ENCODE measurements around the gene MEOX2.
A peak's percentile ranks its signal among the peaks of the same experiment; 100 is the strongest.

The MEOX2 gene

GRCh38 chr7:15606561-15606960 is 79.9 kb downstream of the MEOX2 start:
- DNase-seq (ENCODE audit: low read depth): no peak
- TF ChIP-seq CTCF (conservative IDR thresholded peaks at IDR 0.05; ENCODE audit: low read depth, low read length): no peak
- H3K4me3 ChIP-seq (ENCODE audit: low read depth, low read length): no peak overlapping the region

GRCh38 chr7:15604166-15604565 is 82.3 kb downstream of the MEOX2 start:
- TF ChIP-seq CTCF (conservative IDR thresholded peaks at IDR 0.05; ENCODE audit: low read depth, low read length): no peak
- H3K4me3 ChIP-seq (ENCODE audit: low read depth, low read length): no peak overlapping the region
- no peak for DNase-seq (ENCODE audit: low read depth)

GRCh38 chr7:15603124-15603523 is 83.4 kb downstream of the MEOX2 start:
- no peak overlapping the region for H3K4me3 ChIP-seq (ENCODE audit: low read depth, low read length)
- no peak for TF ChIP-seq CTCF (conservative IDR thresholded peaks at IDR 0.05; ENCODE audit: low read depth, low read length)
- no peak for DNase-seq (ENCODE audit: low read depth)

- TF ChIP-seq CTCF (conservative IDR thresholded peaks at IDR 0.05; ENCODE audit: low read depth, low read length): no peak
- no peak overlapping the region for H3K4me3 ChIP-seq (ENCODE audit: low read depth, low read length)
- peak; percentile 53 for DNase-seq (ENCODE audit: low read depth)
These were observed 84.2 kb downstream of the MEOX2 start for GRCh38 chr7:15602236-15602635.

- H3K4me3 ChIP-seq (ENCODE audit: low read depth, low read length): no peak overlapping the region
- DNase-seq (ENCODE audit: low read depth): no peak
- TF ChIP-seq CTCF (conservative IDR thresholded peaks at IDR 0.05; ENCODE audit: low read depth, low read length): no peak
These were observed 85.3 kb downstream of the MEOX2 start for GRCh38 chr7:15601175-15601574.

DNA sequence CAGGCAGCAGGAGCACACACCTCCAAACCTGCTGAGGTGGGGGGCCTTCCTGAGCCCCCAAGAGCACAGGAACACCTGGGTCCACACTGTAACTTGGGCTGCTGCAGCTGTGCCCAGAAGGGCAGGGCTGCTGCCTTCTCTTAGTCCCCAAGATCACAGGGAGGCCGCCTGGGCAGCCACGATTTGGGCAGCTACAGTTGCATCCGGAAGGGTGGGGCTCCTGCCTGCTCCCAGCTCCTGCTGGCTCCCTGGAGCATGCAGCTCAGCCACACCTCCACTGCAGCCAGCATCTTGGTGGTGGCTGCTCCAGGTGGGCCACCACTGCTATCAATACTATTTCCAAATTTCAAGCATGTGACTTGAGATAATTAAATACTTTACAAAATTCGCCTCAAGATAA is 86.2 kb downstream of the MEOX2 start:
- no peak for TF ChIP-seq CTCF (conservative IDR thresholded peaks at IDR 0.05; ENCODE audit: low read depth, low read length)
- H3K4me3 ChIP-seq (ENCODE audit: low read depth, low read length): no peak overlapping the region
- DNase-seq (ENCODE audit: low read depth): no peak

DNA sequence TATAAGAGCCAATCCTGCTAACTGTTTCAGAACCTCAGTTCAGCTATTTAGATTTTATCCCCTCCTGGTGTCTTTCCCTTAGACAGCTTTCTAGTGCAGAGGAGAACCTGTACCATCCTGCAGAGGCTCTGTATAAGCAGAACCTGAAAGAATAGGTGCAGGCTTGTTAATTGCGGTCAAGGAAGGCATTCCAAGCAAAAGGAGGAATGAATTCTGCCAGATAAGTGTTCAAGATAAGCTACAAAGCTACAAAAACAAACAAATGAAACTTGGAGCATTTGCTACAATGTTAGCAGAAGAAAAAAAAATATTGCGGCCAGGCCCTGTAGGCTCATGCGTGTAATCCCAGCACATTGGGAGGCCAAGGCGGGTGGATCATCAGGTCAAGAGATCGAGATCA is 92.0 kb downstream of the MEOX2 start:
- TF ChIP-seq CTCF (conservative IDR thresholded peaks at IDR 0.05; ENCODE audit: low read depth, low read length): no peak
- no peak for DNase-seq (ENCODE audit: low read depth)
- H3K4me3 ChIP-seq (ENCODE audit: low read depth, low read length): no peak overlapping the region
